Measurements from ENCODE around the gene LRFN2.

Gene LRFN2

DNA sequence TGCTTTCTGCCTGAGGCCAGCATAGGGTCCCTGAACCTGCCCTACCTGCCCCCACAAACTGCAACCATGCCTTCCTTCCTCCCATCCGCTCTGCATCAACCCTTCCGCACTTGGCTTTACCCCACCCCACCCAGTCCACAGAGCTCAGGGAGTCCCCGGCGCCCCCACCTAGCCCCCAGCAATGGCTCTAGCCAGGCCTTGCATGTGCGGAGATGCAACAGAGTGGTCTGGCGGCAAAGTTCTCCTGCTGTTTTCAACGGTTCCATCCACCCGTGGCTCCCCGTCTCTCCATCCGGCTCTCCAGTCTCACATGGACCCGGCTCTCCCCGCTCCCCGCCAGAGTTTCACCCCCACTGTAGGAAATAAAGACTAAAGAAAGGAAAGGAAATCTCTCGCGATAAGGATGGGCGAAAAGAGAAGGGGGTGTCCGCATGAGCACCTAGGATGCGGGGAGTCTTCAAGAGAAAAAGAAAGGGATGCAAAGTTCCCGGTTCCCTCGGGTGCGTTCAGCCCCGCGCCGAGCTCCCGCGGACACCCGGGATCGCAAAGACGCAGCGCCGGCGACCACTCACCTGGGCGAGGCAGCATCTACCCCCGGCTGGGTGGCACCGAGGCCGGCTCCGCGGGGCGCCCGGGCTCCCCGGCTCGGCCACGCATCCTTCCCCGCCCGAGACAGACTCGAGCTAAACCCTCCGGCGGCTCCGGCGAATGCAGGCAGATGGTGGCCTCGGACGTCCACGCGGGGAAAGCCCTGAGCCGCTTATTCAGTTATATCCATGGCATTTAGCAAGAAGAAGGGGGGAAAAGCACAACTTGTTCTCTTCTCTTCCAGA lies 579 bp downstream of the LRFN2 start:
- DNase-seq (ENCODE audit: low read depth in 2 of 2): no peak

DNA sequence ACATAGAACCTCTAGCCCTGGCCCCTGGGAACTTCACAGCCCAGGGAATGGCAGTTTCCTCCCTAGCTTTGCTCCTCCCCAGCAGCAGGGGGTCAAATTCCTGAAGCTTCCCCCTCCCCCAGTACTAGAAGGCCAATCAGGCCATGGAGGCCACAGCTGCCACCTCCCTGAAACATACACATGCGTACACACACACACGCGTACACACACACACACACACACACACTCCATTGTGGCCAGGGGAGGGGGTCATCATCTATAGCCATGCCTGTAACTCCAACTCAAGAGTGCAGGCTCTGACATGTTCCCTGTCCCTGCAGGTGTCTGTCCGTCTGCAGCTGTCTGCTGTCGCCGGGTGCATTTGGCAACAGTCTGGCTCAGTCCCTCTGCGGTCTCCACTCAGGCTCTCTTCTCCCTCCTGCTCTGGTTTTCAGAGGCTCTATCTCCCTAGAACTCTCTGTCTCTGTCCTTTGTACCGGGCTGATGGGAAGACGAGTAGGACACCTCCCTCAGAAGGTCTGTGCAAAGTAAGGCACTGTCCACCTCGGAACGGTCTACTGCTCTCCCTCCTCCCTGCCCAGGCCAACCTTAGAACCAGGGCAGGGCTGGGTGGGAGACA lies 1.4 kb downstream of the LRFN2 start:
- DNase-seq (ENCODE audit: low read depth in 2 of 2): no peak

DNA sequence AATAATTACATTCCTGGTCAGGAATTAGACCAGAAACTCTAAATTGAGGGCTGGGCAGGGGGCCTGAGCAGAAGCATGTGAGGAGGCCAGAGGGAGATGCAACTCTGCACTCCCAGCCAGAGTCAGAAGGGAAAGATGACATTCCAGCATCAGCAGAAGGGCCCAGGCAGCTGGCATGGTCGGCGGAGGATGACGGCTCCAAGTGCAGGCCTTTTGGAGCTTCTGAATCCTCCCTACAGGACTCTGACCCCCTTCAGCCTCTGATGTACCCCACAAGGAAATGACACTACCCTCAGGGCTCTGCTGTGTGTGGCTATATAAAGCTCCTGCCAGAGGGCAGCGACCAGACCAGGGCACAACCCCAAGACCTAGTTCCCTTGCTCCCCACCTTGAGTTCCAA lies 1.9 kb downstream of the LRFN2 start:
- DNase-seq (ENCODE audit: low read depth in 2 of 2): no peak

DNA sequence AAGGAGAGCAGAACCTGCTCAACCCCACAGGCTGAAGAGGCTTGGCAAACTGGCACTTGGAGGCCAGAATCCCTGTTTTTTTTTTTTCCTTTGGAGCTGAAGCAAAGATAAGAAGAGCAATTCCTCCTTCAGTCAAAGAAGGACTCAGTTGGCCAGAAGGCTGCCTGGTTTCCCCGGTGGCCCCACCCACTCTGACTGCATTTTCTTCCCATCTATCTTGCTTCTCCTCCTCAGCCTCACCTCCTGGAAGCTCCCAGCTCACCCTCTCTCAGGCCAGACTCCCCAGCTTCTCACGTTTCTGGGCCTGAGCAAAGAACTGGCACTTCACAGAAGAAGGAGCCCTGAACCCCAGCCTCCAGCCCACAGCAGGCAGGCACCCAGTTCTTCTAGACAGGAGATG lies 2.4 kb downstream of the LRFN2 start:
- no peak for DNase-seq (ENCODE audit: low read depth in 2 of 2)

DNA sequence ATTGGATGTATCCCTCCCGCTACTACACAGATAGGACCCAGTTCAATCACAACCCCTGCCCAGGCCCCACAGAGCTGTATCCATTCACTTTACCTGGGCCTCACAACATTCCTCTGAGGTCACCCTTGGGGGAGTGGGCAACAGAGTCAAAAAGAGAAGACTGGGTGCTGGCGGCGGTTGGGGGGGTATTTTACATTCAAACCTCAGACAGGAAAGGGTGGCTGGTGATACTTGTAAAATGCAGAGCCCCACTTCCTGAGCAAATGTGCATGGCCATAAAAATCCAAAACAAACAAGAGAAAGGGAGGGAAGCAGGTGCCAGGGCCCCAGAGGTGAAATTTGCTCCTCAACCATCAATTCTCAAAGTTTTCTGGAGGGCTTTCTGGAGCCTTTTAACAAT lies 3.5 kb downstream of the LRFN2 start:
- no peak for DNase-seq (ENCODE audit: low read depth in 2 of 2)

DNA sequence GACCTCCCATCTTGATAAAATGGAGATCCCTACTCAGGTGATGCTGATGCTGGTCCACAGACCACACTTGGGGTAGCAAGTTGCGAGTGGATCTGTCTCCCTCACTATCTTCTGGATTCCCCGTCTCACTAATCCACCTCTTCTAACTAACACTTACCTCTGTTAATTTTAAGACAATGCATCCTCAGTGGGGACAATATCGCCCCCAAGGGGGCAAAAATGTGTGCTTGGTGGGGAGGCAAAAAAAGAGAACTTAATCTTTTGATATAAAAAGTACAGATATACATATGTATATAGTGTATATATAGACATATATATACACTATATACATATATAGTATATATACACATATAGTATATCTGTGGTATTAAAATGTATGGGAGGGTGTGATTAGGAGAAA lies 4.3 kb downstream of the LRFN2 start:
- DNase-seq (ENCODE audit: low read depth in 2 of 2): no peak

DNA sequence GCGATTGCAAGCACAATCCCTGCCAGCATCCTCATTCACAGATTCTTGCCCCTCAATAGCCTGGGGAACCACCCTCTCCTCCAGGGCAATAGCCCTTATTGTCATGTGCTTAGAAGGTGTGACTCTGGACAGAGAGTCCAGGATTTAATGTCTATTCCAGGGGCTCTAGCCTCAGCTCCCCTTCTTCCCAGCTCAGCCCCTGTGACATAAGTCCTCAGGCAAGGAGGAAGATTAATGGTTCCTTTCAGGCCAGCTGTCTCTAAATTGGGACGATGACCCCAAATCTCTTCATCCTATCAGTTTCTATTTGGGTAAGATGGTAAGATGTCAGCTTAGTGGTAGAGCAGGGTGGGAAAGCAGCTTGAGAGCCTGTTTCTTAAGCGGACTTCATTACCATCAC lies 8.1 kb downstream of the LRFN2 start:
- DNase-seq (ENCODE audit: low read depth in 2 of 2): no peak

DNA sequence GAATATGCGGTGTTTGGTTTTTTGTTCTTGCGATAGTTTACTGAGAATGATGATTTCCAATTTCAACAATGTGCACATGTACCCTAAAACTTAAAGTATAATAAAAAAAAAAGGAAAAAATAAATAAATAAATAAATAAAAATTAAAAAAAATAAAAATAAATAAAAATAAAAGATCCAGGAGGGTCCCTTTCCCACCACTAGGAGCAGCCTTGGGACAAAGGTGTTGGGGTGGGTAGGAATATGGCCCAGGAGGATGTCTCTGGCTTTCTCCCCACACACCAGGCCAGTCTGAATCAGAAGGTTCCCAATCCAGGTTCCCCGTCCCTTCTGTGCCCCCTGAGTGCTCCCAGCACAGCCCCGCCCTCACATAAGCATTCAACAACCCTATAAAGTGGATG lies 9.5 kb downstream of the LRFN2 start:
- DNase-seq (ENCODE audit: low read depth in 2 of 2): no peak

DNA sequence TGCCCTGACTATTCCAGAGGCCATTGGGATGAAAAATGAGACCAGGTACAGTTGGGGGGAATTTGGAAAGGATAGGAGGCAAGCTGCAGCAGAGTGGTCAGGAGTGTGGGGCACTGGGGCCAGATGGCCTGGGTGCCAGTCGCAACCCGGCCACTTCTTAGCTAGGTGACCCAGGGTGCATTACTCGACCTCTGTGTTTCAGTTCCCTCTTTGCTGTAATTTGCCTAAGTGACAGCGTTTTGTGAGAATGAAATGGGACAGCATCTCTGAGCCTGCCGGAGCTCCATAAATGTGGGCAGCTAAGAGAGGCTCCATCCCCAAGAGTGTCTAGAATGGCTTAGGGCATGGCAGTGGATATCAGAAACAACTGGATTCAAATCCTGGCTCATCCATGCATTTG lies 13.9 kb downstream of the LRFN2 start:
- no peak for DNase-seq (ENCODE audit: low read depth in 2 of 2)

DNA sequence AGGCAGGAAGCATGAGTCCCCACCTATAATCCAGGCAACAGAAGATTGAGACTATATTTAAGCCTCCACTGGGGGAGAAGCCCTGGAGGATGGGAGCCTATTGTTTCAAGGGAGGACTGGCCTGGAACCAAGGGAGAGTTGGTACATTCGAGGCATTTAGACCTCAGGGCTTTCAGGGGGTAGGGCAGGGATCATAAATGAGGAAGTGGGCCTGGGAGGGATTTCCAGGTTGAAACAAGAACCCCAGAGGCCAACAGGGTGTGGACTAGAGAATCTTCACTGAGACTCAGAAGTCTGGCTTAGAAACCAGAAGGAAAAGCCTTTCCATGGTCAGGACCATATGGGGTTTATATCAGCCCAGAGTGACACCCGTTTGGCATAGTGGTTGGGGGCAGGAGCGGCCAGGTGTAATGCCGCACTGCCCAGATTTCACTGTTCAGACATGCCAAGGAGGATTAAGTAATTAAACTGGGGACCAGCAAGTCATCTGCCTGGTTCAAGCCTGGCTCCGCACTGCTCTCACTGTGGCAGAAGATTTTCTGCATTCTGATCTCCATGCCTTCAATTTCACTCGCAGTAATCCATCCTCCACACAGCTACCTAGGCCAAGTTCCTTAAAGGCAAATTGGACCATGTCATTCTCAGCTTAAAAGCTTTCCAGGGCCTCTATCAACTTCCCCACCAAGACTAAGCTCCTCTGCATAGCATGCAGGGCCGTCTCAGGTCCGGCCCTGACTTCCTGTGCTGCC lies 17.8 kb downstream of the LRFN2 start:
- no peak for DNase-seq (ENCODE audit: low read depth in 2 of 2)

DNA sequence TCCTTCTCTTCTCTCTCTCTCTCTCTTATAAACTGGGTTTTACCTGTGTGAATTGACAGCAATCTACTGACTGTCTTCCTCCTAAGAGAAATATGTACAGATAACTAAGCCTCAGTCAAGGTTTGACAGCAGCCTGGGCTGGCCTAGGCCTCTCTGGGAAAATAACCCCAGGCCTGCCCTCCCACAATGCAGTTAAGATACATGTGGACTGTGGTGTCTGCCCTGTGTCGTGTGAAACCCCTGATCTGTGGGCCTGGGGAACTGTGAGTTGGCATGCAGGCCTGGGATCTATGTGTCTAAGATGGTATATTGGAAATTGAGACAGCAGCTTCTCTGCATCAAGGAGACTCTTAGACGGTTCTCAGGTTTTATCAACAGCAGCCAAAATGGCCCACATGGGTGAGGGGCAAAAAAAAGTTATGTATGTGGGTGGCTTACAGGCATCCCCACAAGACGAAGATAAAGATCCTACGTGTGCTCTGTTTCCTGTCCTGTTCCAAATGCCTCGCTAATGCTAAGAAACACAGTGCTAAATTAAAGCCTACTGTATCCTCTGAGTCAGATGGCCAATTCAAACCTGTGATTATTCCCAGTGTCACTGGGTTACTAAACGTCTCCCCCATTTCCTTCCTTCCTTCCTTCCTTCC lies 19.0 kb downstream of the LRFN2 start:
- no peak for DNase-seq (ENCODE audit: low read depth in 2 of 2)

DNA sequence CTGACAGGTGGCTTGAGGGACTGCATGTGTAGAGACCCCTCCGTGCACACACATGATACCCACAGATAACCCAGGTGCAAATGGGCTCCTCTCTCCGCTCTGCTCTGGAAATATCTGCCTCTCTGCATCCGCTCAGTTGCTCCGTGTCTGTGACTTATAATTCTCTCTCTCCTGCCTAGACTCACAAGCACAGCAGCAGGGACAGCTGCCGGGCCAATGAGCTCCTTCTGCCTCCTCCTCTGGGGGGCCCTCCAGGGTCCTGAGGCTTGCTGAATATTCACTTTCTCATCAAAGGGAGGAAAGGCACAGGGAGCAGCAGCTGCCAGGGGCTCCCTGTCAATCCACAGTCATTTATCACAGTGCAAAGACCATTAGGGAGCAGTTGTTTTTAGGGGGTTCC lies 24.1 kb downstream of the LRFN2 start:
- no peak for DNase-seq (ENCODE audit: low read depth in 2 of 2)

DNA sequence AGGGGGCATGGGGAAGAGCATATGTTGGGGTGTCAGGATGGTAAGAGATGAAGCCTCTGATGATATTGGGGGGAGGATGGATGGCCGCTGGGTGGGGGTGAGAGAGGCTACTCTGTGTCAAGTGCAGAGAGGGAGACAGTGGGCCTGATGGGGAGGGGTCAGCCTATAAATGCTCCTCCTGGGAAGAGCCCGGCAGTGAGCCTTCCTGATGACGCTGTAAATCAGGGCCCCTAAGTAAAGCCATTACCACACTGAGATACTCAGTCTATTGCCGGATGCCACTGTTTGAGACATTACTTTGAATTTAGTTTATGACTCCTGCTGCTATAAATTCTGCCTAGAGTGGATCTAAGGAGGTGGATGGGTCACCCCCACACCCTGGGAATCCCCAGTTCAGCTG lies 28.1 kb downstream of the LRFN2 start:
- no peak for DNase-seq (ENCODE audit: low read depth in 2 of 2)

DNA sequence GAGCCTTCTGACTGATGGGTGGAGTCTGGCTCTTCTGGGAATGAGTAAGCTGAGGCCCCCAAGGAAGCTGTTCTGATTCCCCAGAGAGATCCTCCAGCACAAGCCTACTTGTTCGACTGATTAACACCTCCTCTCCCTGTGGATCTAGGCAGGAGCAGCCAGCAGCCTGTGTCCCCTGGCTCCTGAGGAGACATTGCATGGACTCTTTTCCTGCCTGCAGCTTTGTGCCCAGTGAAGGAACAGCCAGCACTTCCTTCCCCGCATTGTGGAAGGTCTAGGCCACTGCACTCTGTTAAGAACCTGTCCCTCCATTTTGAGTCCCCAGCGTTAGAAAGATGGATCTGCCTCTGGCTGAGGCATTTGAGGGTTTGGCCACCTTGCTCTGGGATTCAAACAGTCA lies 29.1 kb downstream of the LRFN2 start:
- DNase-seq (ENCODE audit: low read depth in 2 of 2): no peak

DNA sequence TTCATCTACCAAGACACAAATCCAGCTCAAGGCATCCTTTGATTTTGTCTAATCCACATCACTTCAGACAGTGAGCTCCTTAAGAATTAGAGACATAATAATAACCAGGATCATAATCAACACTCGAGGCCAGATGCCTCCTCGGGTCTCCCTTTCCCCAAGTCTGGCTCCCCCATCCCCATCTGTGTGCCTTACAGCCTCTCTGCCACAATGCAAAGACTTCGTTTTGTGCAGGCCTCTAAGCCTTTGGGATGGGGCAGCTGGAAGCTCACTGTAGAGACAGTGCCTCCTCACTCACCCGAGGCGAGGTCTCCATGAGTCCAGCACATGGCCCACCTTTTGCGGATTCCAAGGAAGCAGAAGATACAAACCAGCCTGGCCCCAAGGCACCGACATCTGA lies 30.3 kb downstream of the LRFN2 start:
- no peak for DNase-seq (ENCODE audit: low read depth in 2 of 2)

DNA sequence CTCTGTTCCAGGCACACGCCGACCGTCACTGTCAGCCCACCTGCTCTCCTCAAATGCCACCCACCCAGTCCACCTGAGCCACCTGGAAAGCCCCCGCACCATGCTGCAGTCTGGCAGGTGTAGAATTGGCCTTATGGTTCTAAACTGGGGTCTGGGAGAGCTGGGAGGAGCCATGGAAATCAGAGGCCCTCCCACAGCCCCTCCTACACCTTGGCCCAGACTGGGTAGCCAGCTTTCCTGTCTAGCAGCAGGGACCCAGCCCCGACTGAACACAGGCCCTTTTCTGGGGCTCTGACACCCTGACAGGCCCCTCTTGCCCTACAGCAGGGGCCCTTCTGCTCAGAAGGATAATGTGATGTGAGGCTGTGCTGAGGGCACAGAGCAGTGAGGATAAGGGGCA lies 31.1 kb downstream of the LRFN2 start:
- no peak for DNase-seq (ENCODE audit: low read depth in 2 of 2)

DNA sequence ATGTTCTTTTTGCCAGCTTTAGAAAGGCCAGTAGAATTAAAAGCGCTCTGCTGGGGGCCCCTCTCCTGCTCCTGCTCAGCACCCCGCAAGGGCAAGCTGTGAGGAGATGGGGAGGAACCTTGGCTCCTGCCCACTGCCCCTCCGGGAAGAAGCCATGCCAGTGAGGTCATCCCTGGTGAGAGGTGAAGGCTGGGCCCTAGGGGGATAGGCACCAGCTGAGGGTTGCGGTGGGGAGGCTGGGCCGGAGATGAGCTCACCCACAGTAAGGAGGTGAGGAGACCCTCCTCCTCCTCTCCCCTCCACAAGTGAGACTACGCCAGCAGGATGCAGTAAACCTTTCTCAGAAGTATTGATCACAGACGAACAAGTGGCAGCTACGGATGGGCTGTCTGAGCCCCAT lies 32.1 kb downstream of the LRFN2 start:
- DNase-seq (ENCODE audit: low read depth in 2 of 2): no peak

DNA sequence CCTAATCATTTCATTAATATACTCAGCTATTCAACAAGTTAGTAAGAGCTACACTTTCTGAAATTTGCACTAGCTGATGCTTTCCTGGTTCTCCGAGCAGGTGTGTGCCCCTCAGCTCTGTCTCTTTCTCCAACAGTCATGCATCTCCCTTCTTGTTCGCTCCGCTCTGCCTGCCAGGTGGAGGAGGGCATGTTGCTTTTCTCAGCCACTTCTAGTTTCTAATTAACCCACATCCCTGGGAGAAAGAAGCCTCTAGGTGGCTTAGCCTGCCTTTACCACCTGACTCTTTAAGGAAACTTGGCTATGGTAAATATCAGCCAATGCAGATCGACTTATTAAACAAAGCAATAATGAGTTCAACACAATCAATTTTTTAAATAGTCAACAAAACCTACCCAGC lies 34.2 kb downstream of the LRFN2 start:
- DNase-seq (ENCODE audit: low read depth in 2 of 2): no peak

DNA sequence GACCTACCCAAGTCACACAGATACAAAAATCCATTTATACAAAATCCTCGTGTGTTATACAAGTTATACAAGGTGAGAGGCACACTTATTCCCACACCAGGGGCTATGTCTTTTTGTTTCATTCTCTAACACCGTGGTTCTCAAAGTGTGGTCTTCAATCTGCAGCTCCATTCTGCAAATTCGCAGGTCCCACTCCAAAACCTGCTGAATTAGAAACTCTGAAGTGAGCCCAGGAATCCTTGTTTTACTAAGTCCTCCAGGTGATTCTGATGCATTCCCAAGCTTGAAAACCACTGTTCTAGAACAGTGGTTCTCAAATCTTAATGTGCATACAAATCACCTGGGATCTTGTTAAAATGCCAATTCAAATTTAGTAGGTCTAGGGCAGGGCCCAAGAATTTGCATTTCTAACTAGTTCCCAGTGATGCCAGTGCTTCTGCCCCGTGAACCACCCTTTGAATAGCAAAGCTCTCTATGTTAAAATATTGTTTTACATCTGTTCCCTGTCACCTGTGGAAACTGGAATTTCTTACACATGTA lies 35.1 kb downstream of the LRFN2 start:
- no peak for DNase-seq (ENCODE audit: low read depth in 2 of 2)

DNA sequence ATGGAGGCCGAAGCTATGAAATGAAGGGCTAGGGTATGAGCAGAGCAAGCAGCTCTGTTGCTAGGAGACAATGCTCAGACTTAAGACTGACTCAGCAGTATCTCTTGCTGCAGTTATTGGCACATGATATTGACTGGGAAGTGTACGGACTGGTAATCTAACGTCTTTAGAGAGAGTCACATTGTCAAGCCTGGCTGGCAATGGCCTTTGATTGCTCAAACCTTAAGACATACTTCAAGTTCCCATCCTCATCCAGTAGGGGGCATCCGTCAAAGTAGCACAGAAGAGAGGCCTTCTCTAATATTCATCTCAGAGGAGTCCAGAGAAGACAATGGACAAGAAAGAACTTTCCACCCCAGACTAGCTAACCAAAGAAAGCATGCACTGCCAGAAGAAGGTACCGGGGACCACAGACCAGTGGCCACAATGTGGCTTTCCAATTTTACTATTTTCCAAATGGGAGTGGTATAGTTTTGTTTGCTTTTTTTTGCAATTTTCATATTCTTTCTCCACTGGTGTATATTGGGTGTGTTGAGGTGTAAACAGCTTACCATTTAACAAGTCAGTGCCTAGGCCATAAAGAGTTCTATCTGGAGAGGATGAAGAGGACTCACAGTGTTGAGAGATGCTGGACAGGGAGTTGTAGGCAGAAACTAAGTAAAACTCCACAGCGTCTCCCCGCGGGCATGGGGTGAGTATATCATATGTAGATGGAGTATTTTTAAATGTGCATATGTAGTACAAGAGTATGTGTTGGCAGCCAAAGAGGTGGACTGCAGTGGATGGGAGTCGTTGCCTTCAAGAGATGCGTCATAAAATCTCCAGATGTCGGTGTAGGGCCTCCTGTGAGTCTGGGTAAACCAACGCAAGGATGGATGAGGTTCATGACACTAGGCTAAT lies 36.7 kb downstream of the LRFN2 start:
- no peak for DNase-seq (ENCODE audit: low read depth in 2 of 2)

DNA sequence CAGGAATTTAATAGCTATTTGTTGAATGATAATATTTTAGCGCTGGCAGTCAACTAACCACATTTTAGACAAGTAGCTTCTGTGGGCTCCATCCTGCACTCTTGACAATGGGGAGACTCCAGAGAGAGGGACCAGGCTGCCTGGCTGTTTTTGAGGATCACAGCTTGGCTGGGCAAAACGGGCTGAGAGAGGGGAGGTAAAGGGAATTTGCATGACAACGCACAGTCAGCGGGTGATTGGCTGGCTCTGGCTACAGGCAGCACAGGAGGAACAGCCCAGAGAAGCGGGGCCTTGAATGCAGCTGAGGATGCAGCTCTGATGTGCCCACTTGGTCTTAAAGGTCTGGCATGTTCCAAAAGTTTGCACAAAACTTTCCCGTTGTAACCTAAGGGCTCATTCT lies 41.2 kb downstream of the LRFN2 start:
- no peak for DNase-seq (ENCODE audit: low read depth in 2 of 2)
